Stimulated activated CD4-positive, alpha-beta T cell treated with anti-CD3 and anti-CD28 coated beads, Interleukin-12 subunit alpha, Interleukin-12 subunit beta, amount 100 ng/mL, for 48 hours (primary cell): ENCODE measurements around the gene SENP6.
"Not testable (repeated sequence)": the region's sequence is repeated elsewhere in the genome, so short reads cannot be mapped to it uniquely, and the experiment has no call there.

ENCODE experiments used
- DNase-seq, 3 donors: peaks; one replicate each; pipeline ENCODE4 v3.0.0-alpha.2; 2020; ENCODE audit warnings: low read depth in 2 of 3, low spot score in 1 of 3

SENP6 gene

DNA sequence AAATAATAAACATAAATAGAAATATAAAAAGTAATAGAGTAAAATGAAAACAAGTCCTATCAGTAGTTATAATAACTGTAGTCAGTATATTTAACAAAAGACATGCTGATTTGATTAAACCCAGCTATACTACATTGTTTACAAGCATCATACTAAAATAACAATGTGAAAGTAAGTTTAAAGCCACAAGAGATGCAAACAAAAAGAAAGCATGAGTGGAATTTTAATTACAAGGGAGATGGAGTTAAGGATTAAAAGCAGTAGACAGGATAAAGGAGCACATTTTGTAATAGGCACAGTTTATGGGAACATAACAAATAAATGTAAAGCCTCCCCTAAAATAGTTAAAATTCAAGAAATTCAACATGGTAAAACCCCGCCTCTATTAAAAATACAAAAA, 41.5 kb downstream of the SENP6 start:
- DNase-seq = no peak

DNA sequence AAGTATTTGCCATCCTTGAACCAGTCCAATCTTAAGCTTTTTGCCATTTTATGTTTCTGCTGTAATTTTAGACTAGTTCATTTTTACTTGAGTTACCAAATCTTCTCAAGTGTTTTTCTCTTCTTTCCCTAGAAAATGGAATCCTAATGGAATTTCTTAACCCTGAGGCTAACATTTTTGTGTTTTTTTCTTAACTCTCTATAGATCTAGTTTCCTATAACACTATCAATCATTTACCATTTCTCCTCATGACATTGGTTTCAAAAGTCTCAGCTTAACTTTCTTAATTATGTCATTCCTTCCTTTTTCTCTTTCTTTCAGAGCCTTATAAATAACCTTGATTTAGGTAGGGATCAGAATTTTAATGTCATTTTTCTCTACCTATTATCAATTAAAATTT, 54.8 kb downstream of the SENP6 start:
- no peak for DNase-seq

DNA sequence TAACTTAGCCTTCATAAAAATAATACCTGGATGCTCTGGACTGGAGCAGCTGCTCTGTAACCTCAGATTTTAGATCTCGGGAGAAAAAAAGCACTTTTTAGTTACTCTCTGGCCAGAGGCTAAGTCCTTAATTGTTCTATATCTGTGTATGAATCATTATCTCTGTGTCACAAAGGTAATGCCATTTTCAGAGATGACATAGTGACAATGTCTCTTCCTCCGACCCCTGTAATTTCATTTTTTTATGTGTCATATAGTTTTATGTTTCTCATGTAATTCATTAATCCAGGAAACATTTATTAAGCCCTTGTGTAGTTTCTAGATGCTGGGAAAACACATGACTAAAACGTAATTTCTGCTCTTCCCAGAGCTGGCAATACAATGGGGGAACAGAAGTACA, 55.6 kb downstream of the SENP6 start:
- no peak for DNase-seq

DNA sequence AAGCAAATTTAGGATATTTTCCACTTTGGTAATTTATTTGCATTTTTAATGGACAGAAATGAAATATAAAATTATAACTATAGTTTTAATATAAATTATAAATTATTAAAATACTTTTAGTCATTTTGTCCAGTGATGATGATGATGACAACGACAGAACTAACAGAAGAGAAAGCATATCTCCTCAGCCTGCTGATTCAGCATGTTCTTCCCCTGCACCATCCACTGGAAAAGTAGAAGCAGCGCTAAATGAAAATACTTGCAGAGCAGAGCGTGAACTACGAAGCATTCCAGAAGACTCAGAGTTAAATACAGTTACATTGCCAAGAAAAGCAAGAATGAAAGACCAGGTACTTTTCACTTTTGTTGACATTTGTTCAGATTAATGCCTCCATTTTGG, 64.9 kb downstream of the SENP6 start:
- no peak for DNase-seq

DNA sequence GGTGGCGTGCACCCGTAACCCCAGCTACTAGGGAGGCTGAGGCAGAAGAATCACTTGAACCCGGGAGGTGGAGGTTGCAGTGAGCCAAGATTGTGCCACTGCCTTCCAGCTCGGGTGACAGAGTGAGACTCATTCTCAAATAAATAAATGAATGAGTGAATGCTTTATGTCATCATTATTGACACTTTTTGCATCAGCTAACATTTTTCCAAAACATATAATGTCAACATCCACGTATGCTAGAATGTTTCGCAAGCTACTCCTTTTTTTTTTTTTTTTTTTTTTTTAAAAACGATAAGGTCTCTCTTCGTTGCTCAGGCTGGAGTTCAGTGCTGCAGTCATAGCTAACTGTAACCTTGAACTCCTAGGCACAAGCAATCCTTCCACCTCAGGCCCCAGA, 72.2 kb downstream of the SENP6 start:
- no peak for DNase-seq

DNA sequence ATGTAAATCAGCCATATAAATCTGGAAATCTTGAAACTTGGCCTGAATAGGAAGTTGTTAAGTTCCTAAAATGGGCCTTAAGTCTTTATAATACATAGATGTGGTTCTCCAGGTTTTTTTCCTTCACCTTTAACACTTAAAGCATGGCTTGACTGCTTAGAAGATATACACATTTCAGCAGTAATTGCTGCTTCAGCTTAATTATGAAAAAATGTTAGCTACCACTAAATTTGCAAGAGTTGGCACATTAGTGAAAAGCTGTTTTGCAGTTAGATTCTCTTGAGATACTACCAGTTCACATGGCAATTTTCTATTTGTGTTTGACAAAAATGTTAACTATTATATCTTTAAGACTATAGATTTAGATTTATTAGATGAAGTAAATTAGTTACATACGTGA, 74.7 kb downstream of the SENP6 start:
- no peak for DNase-seq

DNA sequence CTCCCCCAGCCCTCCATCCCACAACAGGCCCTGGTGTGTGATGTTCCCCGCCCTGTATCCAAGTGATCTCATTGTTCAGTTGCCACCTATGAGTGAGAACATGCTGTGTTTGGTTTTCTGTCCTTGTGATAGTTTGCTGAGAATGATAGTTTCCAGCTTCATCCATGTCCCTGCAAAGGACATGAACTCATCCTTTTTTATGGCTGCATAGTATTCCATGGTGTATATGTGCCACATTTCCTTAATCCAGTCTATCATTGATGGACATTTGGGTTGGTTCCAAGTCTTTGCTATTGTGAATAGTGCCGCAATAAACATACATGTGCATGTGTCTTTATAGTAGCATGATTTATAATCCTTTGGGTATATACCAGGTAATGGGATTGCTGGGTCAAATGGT, 80.9 kb downstream of the SENP6 start:
- not testable (repeated sequence) for DNase-seq

DNA sequence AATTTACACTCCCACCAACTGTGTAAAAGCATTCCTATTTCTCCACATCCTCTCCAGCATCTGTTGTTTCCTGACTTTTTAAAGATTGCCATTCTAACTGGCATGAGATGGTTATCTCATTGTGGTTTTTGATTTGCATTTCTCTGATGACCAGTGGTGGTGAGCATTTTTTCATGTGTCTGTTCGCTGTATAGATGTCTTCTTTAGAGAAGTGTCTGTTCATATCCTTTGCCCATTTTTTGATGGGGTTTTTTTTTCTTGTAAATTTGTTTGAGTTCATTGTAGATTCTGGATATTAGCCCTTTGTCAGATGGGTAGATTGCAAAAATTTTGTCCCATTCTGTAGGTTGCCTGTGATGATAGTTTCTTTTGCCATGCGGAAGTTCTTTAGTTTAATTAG, 81.3 kb downstream of the SENP6 start:
- not testable (repeated sequence) for DNase-seq

DNA sequence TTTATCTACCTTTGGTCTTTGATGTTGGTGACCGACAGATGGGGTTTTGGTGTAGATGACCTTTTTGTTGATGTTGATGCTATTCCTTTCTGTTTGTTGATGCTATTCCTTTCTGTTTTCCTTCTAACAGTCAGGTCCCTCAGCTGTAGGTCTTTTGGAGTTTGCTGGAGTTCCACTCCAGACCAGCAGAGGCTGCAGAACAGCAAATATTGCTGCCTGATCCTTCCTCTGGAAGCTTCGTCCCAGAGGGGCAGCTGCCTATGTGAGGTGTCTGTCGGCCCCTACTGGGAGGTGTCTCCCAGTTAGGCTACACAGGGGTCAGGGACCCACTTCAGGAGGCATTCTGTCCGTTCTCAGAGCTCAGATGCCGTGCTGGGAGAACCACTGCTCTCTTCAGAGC, 85.9 kb downstream of the SENP6 start:
- DNase-seq = not testable (repeated sequence)

DNA sequence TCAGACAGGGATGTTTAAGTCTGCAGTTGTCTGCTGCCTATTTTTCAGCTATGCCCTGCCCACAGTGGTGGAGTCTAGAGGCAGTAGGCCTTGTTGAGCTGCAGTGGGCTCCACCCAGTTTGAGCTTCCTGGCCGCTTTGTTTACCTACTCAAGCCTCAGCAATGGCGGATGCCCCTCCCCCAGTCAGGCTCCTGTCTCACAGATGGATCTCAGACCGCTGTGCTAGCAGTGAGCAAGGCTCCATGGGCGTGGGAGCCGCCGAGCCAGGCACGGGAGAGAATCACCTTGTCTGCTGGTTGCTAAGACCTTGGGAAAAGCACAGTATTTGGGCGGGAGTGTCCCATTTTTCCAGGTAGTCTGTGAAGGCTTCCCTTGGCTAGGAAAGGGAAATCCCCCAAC, 86.3 kb downstream of the SENP6 start:
- DNase-seq = not testable (repeated sequence)

DNA sequence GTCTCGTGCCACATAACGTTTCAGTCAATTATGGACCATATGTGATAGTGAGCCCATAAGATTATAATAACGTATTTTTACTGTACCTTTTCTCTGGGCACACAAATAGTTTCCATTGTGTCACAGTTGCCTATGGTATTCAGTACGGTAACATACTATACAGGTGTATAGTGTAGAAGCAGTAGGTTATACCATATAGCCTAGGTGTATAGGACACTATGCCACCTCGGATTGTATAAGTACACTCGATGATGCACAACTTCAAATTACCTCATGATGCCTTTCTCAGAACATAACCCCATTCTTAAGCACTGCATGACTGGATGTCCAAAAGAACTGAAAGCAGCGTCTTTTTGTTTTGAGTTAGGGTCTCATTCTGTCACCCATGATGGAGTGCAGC, 87.9 kb downstream of the SENP6 start:
- DNase-seq = no peak

DNA sequence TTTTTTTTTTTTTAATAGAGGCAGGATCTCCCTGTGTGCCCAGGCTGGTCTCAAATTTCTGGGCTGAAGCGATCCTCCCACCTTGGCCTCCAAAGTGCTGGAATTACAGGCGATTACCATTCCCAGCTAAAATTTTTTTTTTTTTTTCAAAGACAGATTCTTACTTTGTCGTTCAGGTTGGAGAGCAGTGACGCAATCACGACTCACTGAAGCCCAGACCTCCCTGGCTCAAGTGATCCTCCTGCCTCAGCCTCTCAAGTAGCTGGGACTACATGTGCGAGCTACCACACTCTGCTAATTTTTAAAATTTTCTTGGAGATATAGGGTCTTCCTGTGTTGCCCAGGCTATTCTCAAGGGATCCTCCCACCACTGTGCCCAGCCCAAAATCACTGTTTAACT, 89.3 kb downstream of the SENP6 start:
- no peak for DNase-seq

DNA sequence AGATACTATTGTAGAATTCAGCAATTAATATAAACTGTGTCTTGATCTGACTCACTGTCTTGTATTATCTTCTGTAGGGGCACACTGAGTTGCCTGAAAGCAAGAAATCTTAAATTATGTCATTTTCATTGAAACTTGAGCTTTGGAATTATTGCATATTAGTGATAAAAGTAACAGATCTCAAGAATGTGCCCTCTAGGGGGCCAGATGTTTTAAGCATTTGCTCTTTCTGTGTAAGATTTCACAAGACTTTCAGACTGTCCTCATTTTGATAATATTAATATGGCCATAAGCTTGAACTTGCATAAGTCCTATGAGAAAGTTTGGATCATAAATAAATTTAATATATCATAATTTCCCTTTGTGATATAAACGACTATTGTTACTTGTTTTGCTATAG, 91.9 kb downstream of the SENP6 start:
- no peak for DNase-seq

DNA sequence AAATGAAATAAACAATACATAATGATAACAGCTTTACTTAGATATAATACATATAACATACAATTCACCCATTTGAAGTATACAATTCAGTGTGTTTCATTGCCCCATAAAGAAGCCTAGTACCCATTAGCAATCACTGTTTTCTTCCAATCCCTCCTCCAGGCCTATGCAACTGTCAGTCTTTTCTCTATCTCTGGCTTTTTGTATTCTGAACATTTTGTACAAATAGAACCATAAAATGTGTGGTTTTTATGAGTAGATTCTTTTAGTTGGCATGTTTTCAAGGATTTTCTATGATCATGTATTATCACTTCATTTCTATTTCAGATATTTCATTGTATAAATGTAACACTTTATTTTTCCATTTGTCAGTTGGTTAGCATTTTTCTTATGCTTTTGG, 92.7 kb downstream of the SENP6 start:
- DNase-seq = no peak

DNA sequence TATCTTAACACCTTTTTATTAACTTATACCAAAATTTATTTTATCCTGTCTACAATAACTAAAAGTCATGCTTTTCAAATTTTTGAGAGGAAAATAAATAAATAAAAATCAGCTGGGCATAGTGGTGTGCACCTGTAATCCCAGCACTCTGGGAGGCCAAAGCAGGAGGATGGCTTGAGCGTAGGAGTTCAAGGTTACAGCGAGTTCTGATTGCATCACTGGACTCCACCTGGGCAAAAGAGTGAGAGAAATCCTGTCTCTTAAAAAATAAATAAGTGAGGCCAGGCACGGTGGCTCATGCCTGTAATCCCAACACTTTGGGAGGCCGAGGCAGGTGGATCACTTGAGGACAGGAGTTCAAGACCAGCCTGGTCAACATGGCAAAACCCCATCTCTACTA, 106.7 kb downstream of the SENP6 start:
- DNase-seq = not testable (repeated sequence)

DNA sequence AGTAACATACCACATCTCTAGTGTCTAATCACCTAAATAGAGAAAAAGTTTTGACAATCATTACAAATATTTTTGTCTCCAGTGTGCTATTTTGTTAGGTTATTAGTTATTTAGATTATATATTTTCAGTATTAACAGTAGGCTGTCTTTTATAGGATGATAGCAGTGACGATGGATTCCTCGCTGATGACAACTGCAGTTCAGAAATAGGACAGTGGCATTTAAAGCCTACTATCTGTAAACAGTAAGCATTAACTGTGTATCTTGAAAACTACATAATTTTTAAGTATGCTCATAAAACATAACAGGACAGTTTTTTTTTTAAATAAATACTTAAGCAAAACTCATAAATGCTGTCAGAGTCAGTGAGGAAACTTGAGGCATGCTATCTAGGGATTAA, 109.5 kb downstream of the SENP6 start:
- no peak for DNase-seq

DNA sequence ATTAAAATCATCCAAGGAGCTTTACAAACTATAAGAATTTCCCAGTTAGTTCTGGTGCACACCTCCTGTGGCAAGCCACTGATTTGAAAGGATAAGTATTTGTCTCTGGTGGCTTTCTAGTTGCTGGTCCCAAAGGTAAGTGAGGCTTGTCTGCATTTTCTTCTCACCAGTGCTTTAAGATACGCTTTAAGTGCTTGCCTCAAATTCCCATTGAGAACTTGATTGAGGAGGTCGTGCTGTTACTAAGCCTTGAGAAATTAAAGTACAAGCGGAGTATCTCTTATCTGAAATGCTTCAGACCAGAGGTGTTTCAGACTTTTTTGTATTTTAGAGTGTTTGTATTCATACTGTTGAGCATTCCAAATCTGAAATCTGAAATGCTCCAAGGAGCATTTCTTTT, 117.5 kb downstream of the SENP6 start:
- DNase-seq = no peak

DNA sequence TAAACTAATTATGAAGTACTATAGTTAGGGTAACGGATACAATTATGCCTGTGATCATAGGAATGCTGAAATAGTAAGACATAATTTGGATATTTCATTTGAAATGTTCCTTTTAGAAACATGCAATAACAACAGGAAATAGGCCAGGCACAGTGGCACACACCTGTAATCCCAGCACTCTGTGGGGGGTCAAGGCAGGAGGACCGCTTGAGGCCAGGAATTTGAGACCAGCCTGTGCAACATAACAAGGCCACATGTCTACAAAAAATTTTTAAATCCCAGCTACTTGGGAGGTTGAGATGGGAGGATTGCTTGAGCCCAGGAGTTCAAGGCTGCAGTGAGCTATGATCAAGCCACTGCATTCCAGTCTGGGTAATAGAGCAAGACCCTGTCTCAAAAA, 121.7 kb downstream of the SENP6 start:
- no peak for DNase-seq

DNA sequence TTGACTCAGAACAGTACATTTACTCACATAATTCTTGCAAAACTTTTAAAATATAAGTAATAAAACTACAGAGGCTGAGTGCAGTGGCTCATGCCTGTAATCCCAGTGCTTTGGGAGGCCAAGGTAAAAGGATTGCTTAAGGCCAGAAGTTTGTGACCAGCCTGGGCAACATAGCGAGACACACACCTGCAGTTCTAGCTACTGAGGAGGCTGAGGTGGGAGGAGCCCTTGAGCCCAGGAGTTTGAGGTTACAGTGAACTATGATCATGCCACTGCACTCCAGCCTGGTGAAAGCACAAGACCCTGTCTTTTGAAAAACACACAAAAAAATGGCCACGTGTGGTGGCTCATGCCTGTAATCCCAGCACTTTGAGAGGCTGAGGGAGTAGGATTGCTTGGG, 125.5 kb downstream of the SENP6 start:
- DNase-seq = no peak

DNA sequence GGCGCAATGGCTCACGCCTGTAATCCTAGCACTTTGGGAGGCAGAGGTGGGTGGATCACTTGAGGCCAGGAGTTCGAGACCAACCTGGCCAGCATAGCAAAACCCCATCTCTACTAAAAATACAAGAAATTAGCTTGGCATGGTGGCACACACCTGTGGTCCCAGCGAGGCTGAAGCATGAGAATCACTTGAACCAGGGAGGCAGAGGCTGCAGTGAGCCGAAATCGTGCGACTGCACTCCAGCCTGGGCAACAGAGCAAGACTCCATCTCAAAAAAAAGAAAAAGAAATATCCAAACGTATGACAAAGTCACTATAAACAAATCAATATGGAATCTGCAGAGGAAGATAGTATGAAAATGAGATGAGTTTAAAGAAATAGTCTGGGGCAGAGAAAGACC, 129.3 kb downstream of the SENP6 start:
- not testable (repeated sequence) for DNase-seq

DNA sequence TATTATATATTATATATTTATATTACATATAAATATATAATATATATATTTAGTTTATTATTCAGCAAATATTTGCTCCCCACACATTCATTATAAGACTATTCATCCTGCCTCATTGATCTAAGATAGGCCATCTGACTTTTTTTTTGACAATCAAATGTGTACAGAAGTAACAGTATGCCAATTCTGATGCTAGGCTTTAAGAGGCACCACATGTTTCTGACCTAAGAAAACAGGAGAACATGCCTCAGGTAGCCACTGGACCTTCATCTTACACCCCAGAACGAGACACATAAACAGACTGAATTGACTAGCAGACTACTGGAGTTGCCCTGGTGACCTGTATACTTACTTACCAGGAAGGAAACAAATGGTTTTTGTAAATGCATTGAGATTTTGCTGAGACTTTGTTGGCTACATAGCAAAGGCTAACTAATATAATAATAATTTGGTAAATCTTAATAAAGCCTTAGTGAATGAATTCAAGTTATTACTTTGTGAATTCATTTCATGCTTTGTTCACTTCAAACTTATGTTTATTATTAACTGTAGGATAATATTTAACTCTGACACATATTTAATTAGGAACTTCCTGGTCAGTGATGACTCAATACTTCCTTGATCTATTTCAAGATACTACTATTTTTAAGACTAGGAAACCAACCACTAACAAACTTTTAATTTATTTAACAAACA, 134.0 kb downstream of the SENP6 start:
- no peak for DNase-seq

DNA sequence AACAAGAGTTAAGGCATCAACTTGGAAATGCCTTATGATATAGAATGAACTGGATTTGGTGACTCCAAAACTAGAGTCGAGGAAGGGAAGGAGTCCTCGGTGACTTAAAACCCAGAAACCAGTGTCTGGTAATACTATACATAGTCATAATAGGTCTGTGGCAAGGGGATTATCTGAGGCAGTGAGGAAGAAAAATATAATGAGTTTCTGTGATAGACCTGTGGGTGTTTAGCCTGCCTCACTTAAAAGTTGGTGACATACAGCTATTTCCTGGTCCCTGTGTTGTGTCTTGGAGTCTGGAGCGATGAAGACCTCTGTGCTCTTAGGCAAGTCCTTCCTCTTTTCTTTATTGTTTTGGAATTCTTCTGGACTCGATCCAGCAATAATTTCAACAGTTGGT, 142.3 kb downstream of the SENP6 start:
- no peak for DNase-seq

DNA sequence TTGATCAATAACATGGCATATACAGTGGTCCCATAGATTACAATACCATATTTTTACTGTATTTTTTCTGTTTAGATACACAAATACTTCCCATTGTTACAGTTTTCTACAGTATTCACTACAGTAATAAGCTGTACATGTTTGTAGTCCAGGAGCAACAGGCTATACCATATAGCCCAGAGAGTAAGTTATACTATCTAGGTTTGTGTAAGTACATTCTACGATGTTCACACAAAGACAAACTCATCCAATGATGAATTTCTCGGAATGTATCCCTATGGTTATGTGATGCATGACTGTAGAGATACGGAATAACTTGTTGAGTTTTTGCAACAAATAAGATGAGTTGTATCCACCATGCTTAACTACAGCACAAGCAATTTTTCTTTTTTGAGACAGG, 143.7 kb downstream of the SENP6 start:
- no peak for DNase-seq

DNA sequence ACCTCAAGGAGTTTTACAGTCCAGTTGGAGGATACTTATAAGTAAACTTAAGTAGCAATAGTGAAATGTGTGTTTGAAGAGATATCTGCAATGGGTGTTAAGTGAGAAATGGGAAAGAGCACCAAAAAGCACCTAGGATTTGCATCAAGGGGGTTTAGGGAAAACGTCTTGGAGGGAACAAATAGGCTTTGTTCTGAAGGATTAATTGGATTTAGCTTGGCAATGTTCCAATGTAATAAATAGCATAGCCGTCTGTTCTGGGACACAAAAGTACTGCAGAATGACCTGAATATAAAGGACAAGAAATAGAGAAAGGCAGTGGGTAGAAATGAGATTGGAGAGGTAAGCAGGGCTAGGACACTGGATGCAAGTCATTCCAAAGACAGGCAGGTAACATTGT, 144.5 kb downstream of the SENP6 start:
- DNase-seq = no peak
